Left renal pelvis (tissue), 4 donors: ENCODE measurements around the gene OPA1. TPM values are rescaled to one million over a fixed set of nuclear protein-coding genes. Genes with fewer than 3 reads are reported as not detected.
A peak's percentile ranks its signal among the peaks of the same experiment; 100 is the strongest.

Experiments used
- DNase-seq, 4 donors: peaks; one replicate each; pipeline ENCODE4 v3.0.0-alpha.2; 2013; ENCODE audit warnings: low read depth in 4 of 4, low spot score in 3 of 4
- polyA plus RNA-seq, 4 donors: library from polyadenylated mRNA; unstranded; fragments of 120-200 nt; gene quantifications; one replicate each; pipeline ENCODE4 v1.2.1, GENCODE V29; 2013; ENCODE audit not compliant: insufficient read length in 4 of 4

The OPA1 gene
- polyA plus RNA-seq, 4 donors: 53.6 to 92.8 (median 70.8) TPM

DNA sequence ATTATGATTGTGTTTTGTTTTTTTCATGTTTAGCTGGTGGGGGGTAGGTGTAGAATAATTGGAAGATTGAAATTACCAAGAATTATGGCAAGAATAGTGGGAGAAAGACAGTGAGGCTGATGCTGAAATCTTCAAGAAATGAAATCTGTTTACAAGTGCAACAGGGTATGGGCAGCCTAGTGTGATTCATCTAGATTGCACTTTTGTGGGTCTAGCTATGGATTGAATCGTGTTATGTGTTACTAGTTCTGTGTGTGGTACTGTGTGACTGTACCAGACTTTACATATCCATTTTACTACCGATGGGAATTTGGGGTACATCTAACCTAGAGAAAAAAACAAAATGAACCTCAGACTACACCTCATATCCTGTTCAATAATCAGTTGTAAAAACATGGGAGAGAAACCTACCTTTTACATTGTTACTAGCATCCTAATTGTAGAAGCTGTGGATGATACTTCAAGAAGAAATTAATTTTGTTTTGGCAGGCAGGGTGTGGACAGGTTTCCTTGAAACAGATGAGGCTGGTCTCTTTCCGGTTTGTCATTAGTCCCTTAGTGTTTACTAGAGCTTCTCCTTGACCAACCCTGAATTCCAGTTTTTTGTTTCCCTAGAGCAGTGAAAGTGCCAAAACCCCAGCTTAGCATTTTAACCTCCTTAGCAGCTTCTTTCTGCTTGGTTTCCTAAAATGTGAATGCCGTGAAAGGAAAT, 47.9 kb downstream of the OPA1 start:
- no peak for DNase-seq

DNA sequence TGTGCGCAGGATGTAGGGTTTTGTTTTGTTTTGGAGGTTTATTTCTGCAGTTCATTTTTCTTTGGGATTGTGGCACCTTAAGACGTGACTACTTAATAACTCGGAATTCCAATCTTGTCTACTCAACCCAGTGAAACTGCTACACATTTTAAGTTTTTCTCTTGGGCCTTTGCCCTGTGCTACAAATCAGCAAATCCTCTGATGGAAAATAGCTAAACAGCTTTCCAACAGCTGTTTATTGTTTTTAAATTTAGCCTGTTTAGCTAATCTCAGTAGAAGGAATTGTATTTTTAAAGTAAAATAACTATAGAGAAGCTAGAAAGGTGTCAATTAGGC, 48.4 kb downstream of the OPA1 start:
- no peak for DNase-seq

- DNase-seq: no peak
Measured at GRCh38 chr3:193645806-193646205, 52.8 kb downstream of the OPA1 start.

- DNase-seq: no peak
Measured at GRCh38 chr3:193648542-193649076, 55.6 kb downstream of the OPA1 start.

DNA sequence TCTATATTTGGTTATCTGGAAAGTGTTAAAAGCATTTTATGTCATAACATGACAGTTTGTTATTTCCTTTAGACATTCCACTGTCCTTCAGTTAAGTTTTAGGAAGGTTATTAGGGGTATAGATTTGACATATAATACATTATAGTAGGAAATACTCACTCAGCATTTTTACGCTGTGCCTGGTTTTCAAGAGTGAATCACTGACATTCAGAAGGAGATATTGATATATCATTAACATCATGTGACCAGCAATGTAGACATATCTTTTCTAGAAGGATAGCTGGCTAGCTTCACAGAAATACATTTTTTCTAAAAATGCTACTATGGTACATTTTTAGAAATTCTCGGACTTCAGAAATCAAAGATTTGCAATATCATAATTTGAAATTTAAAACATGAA, 57.6 kb downstream of the OPA1 start:
- DNase-seq: no peak

- DNase-seq: no peak
Measured at GRCh38 chr3:193655831-193656433, 62.9 kb downstream of the OPA1 start.

DNA sequence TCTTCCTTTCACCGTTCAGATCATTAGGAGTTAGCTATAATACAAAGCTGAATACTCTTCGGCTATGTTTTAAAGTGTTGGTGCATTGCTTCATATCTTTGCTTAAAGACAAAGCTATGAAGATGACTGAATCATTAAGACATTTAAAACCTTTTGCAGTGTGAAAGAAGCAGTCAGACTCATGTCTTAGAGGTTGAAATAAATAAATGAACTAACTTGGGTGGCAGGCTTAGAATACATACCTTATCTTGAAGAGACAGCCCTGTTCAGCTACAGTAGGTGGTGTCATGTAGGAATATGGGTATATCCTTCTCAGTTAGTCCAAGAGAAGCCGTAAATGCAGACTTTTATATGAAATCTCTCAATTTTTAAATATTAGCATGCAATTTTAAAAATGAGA, 63.4 kb downstream of the OPA1 start:
- no peak for DNase-seq

- DNase-seq: no peak
Measured at GRCh38 chr3:193656878-193657282, 63.9 kb downstream of the OPA1 start.

- no peak for DNase-seq
Measured at GRCh38 chr3:193660171-193660570, 67.2 kb downstream of the OPA1 start.

- DNase-seq: no peak
Measured at GRCh38 chr3:193660698-193661411, 67.8 kb downstream of the OPA1 start.

- DNase-seq: no peak
Measured at GRCh38 chr3:193662757-193663322, 69.8 kb downstream of the OPA1 start.

GRCh38 chr3:193665370-193665989, 72.5 kb downstream of the OPA1 start:
- DNase-seq: peak in 3 of 4 donors; percentile 10 to 18 (median 12)

GRCh38 chr3:193673845-193674244, 80.8 kb downstream of the OPA1 start:
- no peak for DNase-seq

- DNase-seq: no peak
Measured at GRCh38 chr3:193674714-193675113, 81.7 kb downstream of the OPA1 start.

DNA sequence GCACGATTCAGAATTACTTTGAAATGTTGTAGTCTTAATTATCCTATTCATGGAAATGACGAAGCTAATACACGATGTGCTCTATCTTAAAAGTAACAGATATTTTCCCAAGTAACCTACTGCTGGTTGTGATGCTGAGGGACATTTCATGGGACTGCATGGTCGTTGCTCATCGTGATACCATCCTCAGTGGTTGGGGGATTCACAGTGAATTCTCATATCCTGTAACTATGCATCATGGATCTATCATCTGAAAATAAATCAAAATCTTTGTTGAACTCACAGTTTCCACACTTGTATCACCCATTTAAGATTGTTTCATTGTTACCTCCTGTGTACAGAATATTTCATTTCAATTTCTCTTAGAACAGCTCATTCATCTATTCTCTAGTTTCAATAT, 84.7 kb downstream of the OPA1 start:
- no peak for DNase-seq

GRCh38 chr3:193680220-193680619, 87.2 kb downstream of the OPA1 start:
- DNase-seq: no peak

- no peak for DNase-seq
Measured at GRCh38 chr3:193681631-193682030, 88.6 kb downstream of the OPA1 start.

DNA sequence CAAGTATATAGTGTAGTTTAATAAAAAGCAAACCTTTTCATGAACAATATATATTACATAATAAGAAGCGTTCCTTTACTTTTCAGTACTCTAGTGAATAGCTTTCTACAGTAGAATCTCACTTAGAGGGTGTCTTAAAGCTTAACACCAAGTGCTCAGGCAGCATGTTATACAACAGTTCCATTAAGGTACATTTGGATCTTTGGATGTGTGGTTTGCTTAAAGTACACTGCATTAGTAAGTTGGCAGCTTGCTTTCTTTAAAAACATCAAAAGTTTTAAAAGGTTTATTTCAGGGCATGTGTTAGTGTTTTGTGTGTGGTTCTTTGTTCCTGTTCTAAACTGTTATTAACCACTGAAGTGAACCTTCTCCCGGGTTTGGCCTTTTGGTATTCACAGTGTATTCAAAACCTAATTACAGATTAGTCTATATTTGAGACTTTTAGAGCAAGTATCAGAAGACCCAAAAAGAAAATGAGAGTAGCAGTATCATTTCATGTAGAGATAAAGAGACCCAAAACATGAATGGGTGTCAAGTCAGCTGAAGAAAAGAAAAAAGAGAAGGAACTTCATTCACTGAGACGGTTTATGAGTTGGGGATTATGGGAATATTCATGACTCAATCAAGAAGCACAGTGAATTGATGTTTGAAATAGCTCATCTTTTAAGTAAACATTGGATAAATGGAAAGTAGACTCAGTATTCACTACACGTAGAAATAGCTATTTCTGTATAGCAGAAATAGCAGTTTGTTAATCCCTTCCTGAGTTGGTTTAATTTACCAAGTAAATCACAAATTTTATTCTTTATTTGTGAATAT, 93.9 kb downstream of the OPA1 start:
- no peak for DNase-seq

GRCh38 chr3:193688834-193689714, 96.1 kb downstream of the OPA1 start:
- no peak for DNase-seq
